Measurements from ENCODE around the gene KLK15. TPM values are rescaled to one million over a fixed set of nuclear protein-coding genes. Genes with fewer than 3 reads are reported as not detected.
A peak's percentile ranks its signal among the peaks of the same experiment; 100 is the strongest.

Gene KLK15
- total RNA-seq, 2 donors from 2014 or later: not detected

DNA sequence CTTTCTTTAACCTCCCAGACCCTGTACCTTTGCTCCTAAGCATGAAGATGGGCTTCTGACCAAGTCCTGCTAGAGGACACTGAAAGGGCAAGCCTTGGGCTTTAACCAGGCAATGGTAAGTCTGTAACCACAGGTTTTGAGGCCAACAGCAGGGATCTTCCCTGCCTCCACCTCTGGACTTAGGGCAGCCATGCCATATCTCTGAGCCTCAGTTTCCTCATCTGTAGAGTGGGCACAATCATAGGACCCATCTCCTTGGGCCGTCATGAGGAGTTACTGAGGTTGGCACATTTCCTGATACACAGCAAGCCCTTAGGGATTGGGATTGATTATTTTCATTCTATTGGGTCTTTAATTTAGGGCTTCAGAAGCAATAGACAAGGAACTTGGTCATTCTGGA is 24.5 kb downstream of the KLK15 start:
- Histone ChIP-seq H3K4me1 (ENCODE audit: control insufficient read depth, insufficient read depth, low read length) (no peaks in the 10 kb centered on the region), H3K36me3 (ENCODE audit: control insufficient read depth, insufficient read depth, low read length) (no peaks in the 10 kb centered on the region), H3K27me3 (ENCODE audit: control insufficient read depth, insufficient read depth, low read length, poor library complexity, severe bottlenecking) (peaks cover 23% of the 10 kb centered on the region), H3K9ac (ENCODE audit: extremely low read depth, low read length, poor library complexity, severe bottlenecking) (no peak overlapping the region), H3K4me3 (ENCODE audit: low read length) (no peak overlapping the region), H3K27ac (ENCODE audit: low read depth, low read length) (no peak overlapping the region), H3K9me3 (ENCODE audit: control insufficient read depth, low read length) (no peaks in the 10 kb centered on the region)
- DNase-seq: no peak
- peaks cover 56% of the 10 kb centered on the region for H3K27me3 Mint-ChIP-seq (ENCODE audit: insufficient read depth)
- 66 to 100% methylated on average over 1 of the region's 1 CpG for WGBS, 2 experiments (ENCODE audit: insufficient coverage in 1 of 2, insufficient read length in 1 of 2)
- no peaks in the 10 kb centered on the region for H3K9me3 Mint-ChIP-seq
- H3K4me1 Mint-ChIP-seq: no peaks in the 10 kb centered on the region
- TF ChIP-seq, protein P1, sequence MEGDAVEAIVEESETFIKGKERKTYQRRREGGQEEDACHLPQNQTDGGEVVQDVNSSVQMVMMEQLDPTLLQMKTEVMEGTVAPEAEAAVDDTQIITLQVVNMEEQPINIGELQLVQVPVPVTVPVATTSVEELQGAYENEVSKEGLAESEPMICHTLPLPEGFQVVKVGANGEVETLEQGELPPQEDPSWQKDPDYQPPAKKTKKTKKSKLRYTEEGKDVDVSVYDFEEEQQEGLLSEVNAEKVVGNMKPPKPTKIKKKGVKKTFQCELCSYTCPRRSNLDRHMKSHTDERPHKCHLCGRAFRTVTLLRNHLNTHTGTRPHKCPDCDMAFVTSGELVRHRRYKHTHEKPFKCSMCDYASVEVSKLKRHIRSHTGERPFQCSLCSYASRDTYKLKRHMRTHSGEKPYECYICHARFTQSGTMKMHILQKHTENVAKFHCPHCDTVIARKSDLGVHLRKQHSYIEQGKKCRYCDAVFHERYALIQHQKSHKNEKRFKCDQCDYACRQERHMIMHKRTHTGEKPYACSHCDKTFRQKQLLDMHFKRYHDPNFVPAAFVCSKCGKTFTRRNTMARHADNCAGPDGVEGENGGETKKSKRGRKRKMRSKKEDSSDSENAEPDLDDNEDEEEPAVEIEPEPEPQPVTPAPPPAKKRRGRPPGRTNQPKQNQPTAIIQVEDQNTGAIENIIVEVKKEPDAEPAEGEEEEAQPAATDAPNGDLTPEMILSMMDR (conservative IDR thresholded peaks at IDR 0.05): no peak
- no peak overlapping the region for H3K4me3 Mint-ChIP-seq
- H3K27ac Mint-ChIP-seq: no peak overlapping the region
- no peaks in the 10 kb centered on the region for H3K36me3 Mint-ChIP-seq (ENCODE audit: low read depth)

DNA sequence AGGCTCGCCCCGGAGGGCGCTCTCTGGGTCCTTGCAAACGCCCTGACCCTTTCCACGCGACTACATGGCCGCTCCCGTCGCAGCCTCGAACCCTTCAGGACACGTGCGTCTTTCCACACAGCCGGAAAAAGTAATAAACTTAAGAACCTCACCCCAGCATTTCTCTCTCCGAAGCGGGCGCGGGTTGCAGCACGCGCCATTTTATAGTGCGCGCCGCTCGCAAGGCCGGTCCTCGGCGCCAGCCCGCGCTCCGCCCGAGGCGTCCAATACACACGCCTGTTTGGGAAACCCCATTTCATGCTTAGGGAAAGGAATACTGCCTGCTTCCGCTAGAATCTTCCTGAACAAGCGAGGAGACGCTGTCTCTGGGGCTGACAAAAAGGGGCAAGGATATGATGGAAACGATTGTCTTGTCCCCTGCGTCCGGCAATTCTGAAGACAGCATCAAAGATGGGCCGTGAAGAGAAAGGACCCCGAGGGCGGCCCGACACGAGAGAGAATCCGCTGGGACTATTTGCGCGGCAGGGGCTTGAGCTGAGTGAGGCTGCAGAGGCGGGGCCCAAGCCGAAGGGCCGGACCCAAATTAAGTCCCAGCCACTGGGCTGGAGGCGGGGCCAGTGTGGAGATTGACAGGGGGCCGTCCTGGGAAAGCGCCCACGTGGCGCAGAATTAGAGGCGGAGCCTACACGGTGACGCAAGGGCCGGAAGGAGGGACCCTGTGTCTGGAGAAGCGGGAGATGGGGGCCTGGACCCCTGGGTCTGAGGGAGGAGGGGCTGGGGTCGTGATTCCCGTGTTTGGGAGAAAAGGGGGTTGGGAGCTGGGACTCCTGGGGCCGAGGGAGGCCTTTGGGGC is 28.7 kb downstream of the KLK15 start:
- Histone ChIP-seq H3K27me3 (ENCODE audit: control insufficient read depth, insufficient read depth, low read length, poor library complexity, severe bottlenecking) (peaks cover 11% of the 10 kb centered on the region), H3K27ac (ENCODE audit: low read depth, low read length) (peak overlapping the region; percentile 100), H3K9me3 (ENCODE audit: control insufficient read depth, low read length) (no peaks in the 10 kb centered on the region), H3K4me3 (ENCODE audit: low read length) (peak overlapping the region; percentile 100), H3K4me1 (ENCODE audit: control insufficient read depth, insufficient read depth, low read length) (no peaks in the 10 kb centered on the region), H3K36me3 (ENCODE audit: control insufficient read depth, insufficient read depth, low read length) (peaks cover 27% of the 10 kb centered on the region), H3K9ac (ENCODE audit: extremely low read depth, low read length, poor library complexity, severe bottlenecking) (peak overlapping the region; percentile 99)
- Mint-ChIP-seq H3K9me3 (no peaks in the 10 kb centered on the region), H3K4me1 (peaks cover 11% of the 10 kb centered on the region), H3K27ac (peak overlapping the region; percentile 100), H3K36me3 (ENCODE audit: low read depth) (peaks cover 24% of the 10 kb centered on the region), H3K4me3 (peak overlapping the region; percentile 90), H3K27me3 (ENCODE audit: insufficient read depth) (peaks cover 29% of the 10 kb centered on the region)
- TF ChIP-seq, protein P1 (conservative IDR thresholded peaks at IDR 0.05): no peak
- WGBS, 2 experiments (ENCODE audit: insufficient coverage in 1 of 2, insufficient read length in 1 of 2): 0 to 2% methylated on average over 12 to 62 of the region's 62 CpGs
- DNase-seq: peak; percentile 99

- no peaks in the 10 kb centered on the region for H3K9me3 ChIP-seq (ENCODE audit: control insufficient read depth, low read length)
- no peaks in the 10 kb centered on the region for H3K4me1 ChIP-seq (ENCODE audit: control insufficient read depth, insufficient read depth, low read length)
- peak overlapping the region; percentile 100 for H3K27ac ChIP-seq (ENCODE audit: low read depth, low read length)
- H3K9ac ChIP-seq (ENCODE audit: extremely low read depth, low read length, poor library complexity, severe bottlenecking): peak overlapping the region; percentile 99
- Mint-ChIP-seq H3K36me3 (ENCODE audit: low read depth) (peaks cover 29% of the 10 kb centered on the region), H3K27ac (peak overlapping the region; percentile 100), H3K4me3 (peak overlapping the region; percentile 90), H3K4me1 (peaks cover 11% of the 10 kb centered on the region), H3K27me3 (ENCODE audit: insufficient read depth) (peaks cover 21% of the 10 kb centered on the region), H3K9me3 (no peaks in the 10 kb centered on the region)
- WGBS, 2 experiments (ENCODE audit: insufficient coverage in 1 of 2, insufficient read length in 1 of 2): 0% methylated on average over 17 to 40 of the region's 40 CpGs
- TF ChIP-seq, protein P1 (conservative IDR thresholded peaks at IDR 0.05): no peak
- H3K4me3 ChIP-seq (ENCODE audit: low read length): peak overlapping the region; percentile 100
- H3K36me3 ChIP-seq (ENCODE audit: control insufficient read depth, insufficient read depth, low read length): peaks cover 35% of the 10 kb centered on the region
- no peak for DNase-seq
- H3K27me3 ChIP-seq (ENCODE audit: control insufficient read depth, insufficient read depth, low read length, poor library complexity, severe bottlenecking): peaks cover 7% of the 10 kb centered on the region
Measured at GRCh38 chr19:50803633-50804419, 29.5 kb downstream of the KLK15 start.
